Small intestine (tissue), 7 donors: Measurements from ENCODE around the gene COPZ2. TPM values are rescaled to one million over a fixed set of nuclear protein-coding genes. Genes with fewer than 3 reads are reported as not detected.

Experiments
- DNase-seq, 2 donors: peaks; one replicate each; pipeline versions ENCODE4 v3.0.0 to v3.0.0-alpha.2; 2013
- FAIRE-seq: peaks from 2 replicates; lab custom pipeline; 2012; peaks lifted over from hg19 to GRCh38; lab: Jason Lieb, UNC
- H3K27ac ChIP-seq, 3 donors: one replicate each; pipeline ENCODE4 v1.5.1; 2013; ENCODE audit warnings: low read length in 2 of 3, mild to moderate bottlenecking in 2 of 3, control low read depth in 1 of 3, inconsistent platforms in 1 of 3, low read depth in 1 of 3, moderate library complexity in 1 of 3
- H3K27me3 ChIP-seq, 3 donors: one replicate each; pipeline ENCODE4 v1.6.1; 2013; ENCODE audit warnings: low read length in 3 of 3, inconsistent platforms in 1 of 3; ENCODE audit not compliant: control insufficient read depth in 3 of 3, insufficient read depth in 3 of 3
- H3K36me3 ChIP-seq, 3 donors: one replicate each; pipeline ENCODE4 v1.6.1; 2013; ENCODE audit warnings: low read length in 3 of 3, inconsistent platforms in 1 of 3, low read depth in 1 of 3, mild to moderate bottlenecking in 1 of 3, moderate library complexity in 1 of 3; ENCODE audit not compliant: control insufficient read depth in 3 of 3, insufficient read depth in 2 of 3
- H3K4me1 ChIP-seq, 3 donors: one replicate each; pipeline ENCODE4 v1.6.1; 2013; ENCODE audit warnings: low read length in 2 of 3, inconsistent platforms in 1 of 3, low read depth in 1 of 3, mild to moderate bottlenecking in 1 of 3, moderate library complexity in 1 of 3; ENCODE audit not compliant: control insufficient read depth in 3 of 3, insufficient read depth in 2 of 3
- H3K4me3 ChIP-seq, 3 donors: one replicate each; pipeline ENCODE4 v1.5.1; 2013; ENCODE audit warnings: low read length in 3 of 3, control low read depth in 1 of 3, inconsistent platforms in 1 of 3, low read depth in 1 of 3, mild to moderate bottlenecking in 1 of 3, moderate library complexity in 1 of 3
- H3K9me3 ChIP-seq, 2 donors: one replicate each; pipeline ENCODE4 v1.6.1; 2013; ENCODE audit warnings: low read depth in 1 of 2, low read length in 1 of 2; ENCODE audit not compliant: control insufficient read depth in 2 of 2, insufficient read depth in 1 of 2
- WGBS, 3 donors: extraction: QIAGEN DNeasy Blood & Tissue Kit; methylation state at CpG; one replicate each; pipeline ENCODE4 v1.1.7; 2013; 5-methylcytosine and 5-hydroxymethylcytosine counted together
- polyA plus RNA-seq, 4 donors: library from polyadenylated mRNA; stranded (reverse) in 3 of 4; unstranded in 1 of 4; fragments of 200-250 nt in 3 of 4; fragments of 120-200 nt in 1 of 4; gene quantifications; one replicate each; pipeline versions ENCODE4 v1.2.1 to v1.2.3, GENCODE V29; 2013
- donor health status: healthy with polysubstance abuse.
- donor health status: control.
- donor health status: control.
- donor health status: Bipolar disorder and iron deficiency.
- donor health status: healthy.

Gene COPZ2
- polyA plus RNA-seq, 4 donors: 4.4 to 7.3 (median 5.6) TPM; not detected in 1

DNA sequence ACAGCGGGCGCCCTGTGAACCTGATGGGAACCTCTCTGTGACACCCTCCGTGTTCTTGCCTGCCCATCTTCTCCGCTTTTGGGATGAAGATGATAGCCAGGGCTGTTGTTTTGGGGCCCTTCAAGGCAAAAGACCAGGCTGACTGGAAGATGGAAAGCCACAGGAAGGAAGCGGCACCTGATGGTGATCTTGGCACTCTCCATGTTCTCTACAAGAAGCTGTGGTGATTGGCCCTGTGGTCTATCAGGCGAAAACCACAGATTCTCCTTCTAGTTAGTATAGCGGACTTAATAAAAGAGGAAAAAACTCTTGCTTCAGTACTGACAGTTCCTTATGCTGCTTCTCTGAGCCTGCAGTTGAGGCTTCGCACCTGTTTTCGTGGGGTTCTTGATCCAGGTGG, 56.1 kb downstream of the COPZ2 start:
- 86 to 97% (median 91%) methylated on average over 9 of the region's 9 CpGs for WGBS, 3 donors
- no peak overlapping the region for H3K27ac ChIP-seq
- H3K4me3 ChIP-seq: no peak overlapping the region
- DNase-seq: no peak
- no peaks in the 10 kb centered on the region for H3K9me3 ChIP-seq
- no peaks in the 10 kb centered on the region for H3K27me3 ChIP-seq
- H3K4me1 ChIP-seq: no peaks in the 10 kb centered on the region
- FAIRE-seq: no peak
- H3K36me3 ChIP-seq: peaks cover 20 to 77% (median 24%) of the 10 kb centered on the region in 3 donors

DNA sequence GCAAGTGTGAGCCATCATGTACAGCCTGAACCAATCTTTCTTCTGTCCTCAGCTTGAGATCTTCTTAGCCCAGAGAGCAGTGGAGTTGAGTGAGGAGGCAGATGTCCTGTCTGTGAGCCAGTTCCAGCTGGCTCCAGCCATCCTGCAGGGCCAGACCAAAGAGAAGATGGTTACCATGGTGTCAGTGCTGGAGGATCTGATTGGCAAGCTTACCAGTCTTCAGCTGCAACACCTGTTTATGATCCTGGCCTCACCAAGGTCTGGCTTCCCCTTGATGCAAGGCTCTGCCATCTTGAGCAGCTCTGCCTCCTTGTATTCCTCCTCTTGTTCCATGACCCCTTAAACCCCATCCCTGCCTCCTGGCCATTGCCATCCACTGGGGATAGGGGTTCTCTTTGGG, 57.1 kb downstream of the COPZ2 start:
- Histone ChIP-seq H3K27me3 (no peaks in the 10 kb centered on the region), H3K9me3 (no peaks in the 10 kb centered on the region), H3K27ac (no peak overlapping the region), H3K4me1 (no peaks in the 10 kb centered on the region), H3K4me3 (no peak overlapping the region), H3K36me3 (peaks cover 20 to 84% (median 24%) of the 10 kb centered on the region in 3 donors)
- DNase-seq (no peak), FAIRE-seq (no peak)

DNA sequence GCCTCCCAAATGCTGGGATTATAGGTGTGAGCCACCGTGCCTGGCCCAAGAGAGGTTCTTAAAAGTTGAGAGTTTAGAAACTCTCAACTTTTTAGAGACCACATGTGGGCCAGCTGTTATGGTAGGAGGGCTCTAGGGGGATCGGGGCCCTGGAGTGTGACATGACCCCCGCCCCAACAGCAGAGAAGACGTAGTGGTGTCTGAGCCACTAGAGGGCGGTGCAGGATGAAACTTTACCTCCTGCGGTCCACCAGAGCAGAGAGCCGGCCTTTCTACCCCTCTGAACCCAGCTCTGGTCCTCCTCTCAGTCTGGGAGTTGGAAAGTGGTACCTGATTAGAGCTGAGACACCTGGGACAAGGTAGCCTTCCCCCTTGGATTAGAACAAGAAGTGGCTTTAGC, 59.3 kb downstream of the COPZ2 start:
- Histone ChIP-seq H3K9me3 (no peaks in the 10 kb centered on the region), H3K4me1 (no peaks in the 10 kb centered on the region), H3K27me3 (no peaks in the 10 kb centered on the region), H3K4me3 (no peak overlapping the region), H3K27ac (no peak overlapping the region), H3K36me3 (peaks cover 17 to 88% (median 24%) of the 10 kb centered on the region in 3 donors)
- DNase-seq (peak; percentile 34 to 64), FAIRE-seq (no peak)
- WGBS, 3 donors: 24 to 37% (median 30%) methylated on average over 7 of the region's 7 CpGs

Other genes with a start within 250 kb of the COPZ2 start
- 10 to 100 TPM; 16.7 to 67.5 (median 27.3) TPM for gene OSBPL7, start 216.0 kb downstream of the COPZ2 start, polyA plus RNA-seq
- 10 to 100 TPM; 47.0 to 54.1 (median 50.7) TPM for gene MRPL10, start 206.3 kb downstream of the COPZ2 start, polyA plus RNA-seq
- gene LRRC46, start 206.1 kb downstream of the COPZ2 start, polyA plus RNA-seq: 1 to 10 TPM in 1 of 4 donors, under 1 TPM in 3; 0.22 to 1.5 (median 0.40) TPM
- 100 to 1,000 TPM in 2 of 4 donors, 10 to 100 TPM in 2; 46.0 to 127 (median 99.7) TPM for gene SCRN2, start 196.5 kb downstream of the COPZ2 start, polyA plus RNA-seq
- gene SP6, start 186.6 kb downstream of the COPZ2 start, polyA plus RNA-seq: 1 to 10 TPM; 1.6 to 4.9 (median 3.1) TPM
- gene SP2, start 141.6 kb downstream of the COPZ2 start, polyA plus RNA-seq: 10 to 100 TPM in 3 of 4 donors, 1 to 10 TPM in 1; 8.7 to 17.3 (median 12.6) TPM
- gene PNPO, start 96.2 kb downstream of the COPZ2 start, polyA plus RNA-seq: 10 to 100 TPM; 10.8 to 49.1 (median 19.1) TPM
- 100 to 1,000 TPM; 159 to 388 (median 277) TPM for gene PRR15L, start 79.9 kb downstream of the COPZ2 start, polyA plus RNA-seq
- gene CDK5RAP3, start 66.7 kb downstream of the COPZ2 start, polyA plus RNA-seq: 100 to 1,000 TPM; 169 to 721 (median 374) TPM
- gene NFE2L1, start 10.6 kb upstream of the COPZ2 start, polyA plus RNA-seq: 100 to 1,000 TPM in 1 of 4 donors, 10 to 100 TPM in 3; 52.1 to 110 (median 74.6) TPM
- gene CBX1, start 63.7 kb upstream of the COPZ2 start, polyA plus RNA-seq: 10 to 100 TPM in 2 of 4 donors, 1 to 10 TPM in 2; 9.4 to 57.1 (median 19.8) TPM
- gene SNX11, start 70.0 kb upstream of the COPZ2 start, polyA plus RNA-seq: 10 to 100 TPM; 11.4 to 16.3 (median 12.8) TPM